Neuronal stem cell (in vitro differentiated cells): ENCODE results near the gene AAGAB. TPM values are rescaled to one million over a fixed set of nuclear protein-coding genes. Genes with fewer than 3 reads are reported as not detected.

ENCODE experiments used
- DNase-seq: peaks from one replicate; pipeline ENCODE4 v3.0.0-alpha.2; 2013; ENCODE audit warnings: low spot score
- H2AFZ ChIP-seq: one replicate; pipeline ENCODE4 v1.6.1; 2013; ENCODE audit warnings: mild to moderate bottlenecking, low read length, inconsistent platforms
- H2AK5ac ChIP-seq: 2 replicates; pipeline ENCODE4 v1.6.1; 2013; ENCODE audit warnings: low read depth, mild to moderate bottlenecking, inconsistent platforms, low read length, moderate library complexity, mixed read lengths
- H2BK120ac ChIP-seq: 2 replicates; pipeline ENCODE4 v1.6.1; 2013; ENCODE audit warnings: low read depth, mild to moderate bottlenecking, inconsistent platforms, low read length, moderate library complexity, mixed read lengths
- H2BK12ac ChIP-seq: one replicate; pipeline ENCODE4 v1.6.1; 2013; ENCODE audit warnings: low read length, inconsistent platforms
- H2BK15ac ChIP-seq: 2 replicates; pipeline ENCODE4 v1.6.1; 2013; ENCODE audit warnings: mild to moderate bottlenecking, low read length, inconsistent platforms, mixed read lengths
- H2BK5ac ChIP-seq: one replicate; pipeline ENCODE4 v1.6.1; 2013; ENCODE audit warnings: inconsistent platforms, mild to moderate bottlenecking, low read length, moderate library complexity
- H3K14ac ChIP-seq: one replicate; pipeline ENCODE4 v1.6.1; 2013; ENCODE audit warnings: low read length, inconsistent platforms
- H3K18ac ChIP-seq: 2 replicates; pipeline ENCODE4 v1.6.1; 2013; ENCODE audit warnings: low read length, inconsistent platforms
- H3K23ac ChIP-seq: 2 replicates; pipeline ENCODE4 v1.6.1; 2013; ENCODE audit warnings: low read depth, mild to moderate bottlenecking, mixed read lengths, low read length, inconsistent platforms; ENCODE audit not compliant: poor library complexity
- H3K27ac ChIP-seq: replicated peaks from 3 replicates; pipeline ENCODE4 v1.5.1; 2013; ENCODE audit warnings: low read length, inconsistent platforms
- H3K27me3 ChIP-seq, 3 experiments: 2 replicates each; pipeline ENCODE4 v1.6.1; 2013; ENCODE audit warnings: low read length in 3 of 3, mild to moderate bottlenecking in 2 of 3, inconsistent platforms in 1 of 3, low read depth in 1 of 3, mixed read lengths in 1 of 3, moderate library complexity in 1 of 3; ENCODE audit not compliant: control insufficient read depth in 3 of 3, insufficient read depth in 3 of 3
- H3K36me3 ChIP-seq, 2 donors: replicated peaks in 1 of 2; 2 replicates each; pipeline ENCODE4 v1.6.1; 2013; ENCODE audit warnings: low read length in 2 of 2; ENCODE audit not compliant: control insufficient read depth in 2 of 2, insufficient read depth in 2 of 2
- H3K4ac ChIP-seq: 2 replicates; pipeline ENCODE4 v1.6.1; 2013; ENCODE audit warnings: inconsistent platforms, mild to moderate bottlenecking, low read length, moderate library complexity
- H3K4me1 ChIP-seq, 2 donors: 1 replicate in 1 of 2; 2 replicates in 1 of 2; pipeline ENCODE4 v1.6.1; 2013; ENCODE audit warnings: low read length in 2 of 2, low read depth in 1 of 2; ENCODE audit not compliant: control insufficient read depth in 2 of 2, insufficient read depth in 1 of 2
- H3K4me2 ChIP-seq: one replicate; pipeline ENCODE4 v1.6.1; 2013; ENCODE audit warnings: mild to moderate bottlenecking, low read length, inconsistent platforms; ENCODE audit not compliant: insufficient read depth, poor library complexity, severe bottlenecking
- H3K4me3 ChIP-seq, 2 donors: 2 replicates each; pipeline ENCODE4 v1.5.1; 2013; ENCODE audit warnings: low read length in 2 of 2, mild to moderate bottlenecking in 2 of 2, inconsistent platforms in 1 of 2, moderate library complexity in 1 of 2
- H3K79me1 ChIP-seq: one replicate; pipeline ENCODE4 v1.6.1; 2013; ENCODE audit warnings: low read depth, mild to moderate bottlenecking, inconsistent platforms, low read length, moderate library complexity
- H3K9ac ChIP-seq: one replicate; pipeline ENCODE4 v1.6.1; 2013; ENCODE audit warnings: mild to moderate bottlenecking, low read depth, low read length, inconsistent platforms; ENCODE audit not compliant: poor library complexity
- H3K9me3 ChIP-seq, 2 donors: replicated peaks in 1 of 2; 2 replicates each; pipeline versions ENCODE3 to v1.6.1; 2013; ENCODE audit warnings: low read length in 2 of 2, mild to moderate bottlenecking in 2 of 2, inconsistent platforms in 1 of 2, low read depth in 1 of 2, mixed read lengths in 1 of 2, moderate library complexity in 1 of 2; ENCODE audit not compliant: control insufficient read depth in 2 of 2, insufficient read depth in 1 of 2
- H4K8ac ChIP-seq: one replicate; pipeline ENCODE4 v1.6.1; 2013; ENCODE audit warnings: low read depth, mild to moderate bottlenecking, inconsistent platforms, low read length, moderate library complexity
- H4K91ac ChIP-seq: one replicate; pipeline ENCODE4 v1.6.1; 2013; ENCODE audit warnings: low read length, low read depth, mild to moderate bottlenecking, inconsistent platforms; ENCODE audit not compliant: poor library complexity
- WGBS, 2 donors: extraction: QIAGEN DNeasy Blood & Tissue Kit; methylation state at CpG; one replicate each; pipeline ENCODE4 v1.1.7; 2013; ENCODE audit warnings: missing lambda C conversion rate in 2 of 2, mixed read lengths in 1 of 2; ENCODE audit not compliant: insufficient read length in 2 of 2, insufficient replicate concordance in 1 of 2; ENCODE audit errors: extremely low coverage in 2 of 2; 5-methylcytosine and 5-hydroxymethylcytosine counted together
- polyA plus RNA-seq, 2 experiments: library from polyadenylated mRNA; stranded (reverse); fragments of 200-250 nt; gene quantifications; one replicate each; pipeline ENCODE4 v1.2.3, GENCODE V29; 2013

The AAGAB gene, protein sequence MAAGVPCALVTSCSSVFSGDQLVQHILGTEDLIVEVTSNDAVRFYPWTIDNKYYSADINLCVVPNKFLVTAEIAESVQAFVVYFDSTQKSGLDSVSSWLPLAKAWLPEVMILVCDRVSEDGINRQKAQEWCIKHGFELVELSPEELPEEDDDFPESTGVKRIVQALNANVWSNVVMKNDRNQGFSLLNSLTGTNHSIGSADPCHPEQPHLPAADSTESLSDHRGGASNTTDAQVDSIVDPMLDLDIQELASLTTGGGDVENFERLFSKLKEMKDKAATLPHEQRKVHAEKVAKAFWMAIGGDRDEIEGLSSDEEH
- 31.9 TPM for polyA plus RNA-seq (2013, experiment 1 of 2)
- polyA plus RNA-seq (2013, experiment 2 of 2): 31.5 TPM

DNA sequence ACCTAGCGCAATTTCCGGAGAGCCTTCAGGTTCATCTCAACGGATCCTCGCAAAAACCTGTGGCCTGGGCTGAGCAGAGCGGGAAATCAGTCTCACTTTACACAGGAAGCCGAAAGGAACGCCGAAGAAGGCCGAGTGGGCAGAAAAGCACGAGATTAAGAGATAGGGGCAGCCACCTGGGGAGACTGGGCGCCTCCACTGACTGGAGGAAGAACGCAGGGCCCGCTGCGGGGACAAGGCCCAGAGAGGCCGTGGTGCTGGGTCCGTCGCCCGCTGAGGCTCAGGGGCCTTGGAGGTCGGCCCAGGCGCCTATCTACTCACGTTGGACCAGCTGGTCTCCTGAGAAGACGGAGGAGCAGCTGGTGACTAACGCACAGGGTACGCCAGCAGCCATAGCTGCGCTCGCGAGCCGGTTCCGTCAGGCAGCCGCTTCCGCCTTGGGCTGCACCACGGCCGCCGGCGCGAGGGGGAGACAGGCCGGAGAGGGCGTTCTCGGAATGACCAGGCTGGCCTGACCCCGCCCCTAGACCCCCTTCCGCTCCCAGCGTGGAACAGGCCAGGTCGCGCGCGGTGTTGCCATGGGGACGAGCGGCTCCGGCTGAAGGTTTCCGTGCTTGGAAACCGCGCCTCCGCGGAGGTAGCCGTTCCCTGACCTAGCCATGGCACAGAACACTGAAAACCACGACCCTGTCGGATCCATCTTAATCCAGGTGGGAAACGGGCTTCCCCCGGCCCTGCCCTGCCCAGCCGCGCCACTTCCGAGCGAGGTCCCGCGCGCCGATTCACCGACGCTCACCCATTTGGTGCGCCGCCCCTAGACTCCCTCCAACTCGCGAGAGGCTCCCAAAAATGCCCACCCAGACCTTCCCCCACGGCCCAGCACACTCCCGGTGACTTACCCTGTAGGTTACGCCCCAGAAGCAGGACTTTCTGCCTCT, at the start of gene AAGAB, which contains the start of gene IQCH:
Gene AAGAB, minus strand, starts transcription at position 424 of the 938 bp plus-strand sequence. Its CDS starts 30 bp downstream, at position 394.
Gene IQCH, plus strand, starts transcription at position 549 of the 938 bp plus-strand sequence. Its CDS starts 111 bp downstream, at position 660.
- Histone ChIP-seq H3K27me3 (no peaks in the 10 kb centered on the region), H3K14ac (peak within 1 kb of the TSS; percentile 99), H3K4ac (no peak within 1 kb of the TSS), H2BK12ac (peak within 1 kb of the TSS; percentile 60), H3K4me2 (peak within 1 kb of the TSS; percentile 91), H3K9me3 (no peaks in the 10 kb centered on the region), H2AK5ac (no peak within 1 kb of the TSS), H2BK120ac (no peak within 1 kb of the TSS), H3K18ac (peak within 1 kb of the TSS; percentile 99), H2BK5ac (no peak within 1 kb of the TSS), H2AFZ (peak within 1 kb of the TSS; percentile 92), H3K79me1 (peaks cover 7% of the 10 kb centered on the region), H4K91ac (no peak within 1 kb of the TSS), H3K4me3 (peak within 1 kb of the TSS; percentile 93 to 94), H3K4me1 (peaks cover 0 to 4% of the 10 kb centered on the region in 2 donors), H3K36me3 (peaks cover 0 to 2% of the 10 kb centered on the region in 2 donors), H3K9ac (peak within 1 kb of the TSS; percentile 95), H3K23ac (peak within 1 kb of the TSS; percentile 98), H4K8ac (no peak within 1 kb of the TSS), H3K27ac (peak within 1 kb of the TSS; percentile 59), H2BK15ac (no peak within 1 kb of the TSS)
- peak; percentile 95 for DNase-seq
- no CpG with 5 or more reads among the region's 76 CpGs for WGBS, 2 donors

DNA sequence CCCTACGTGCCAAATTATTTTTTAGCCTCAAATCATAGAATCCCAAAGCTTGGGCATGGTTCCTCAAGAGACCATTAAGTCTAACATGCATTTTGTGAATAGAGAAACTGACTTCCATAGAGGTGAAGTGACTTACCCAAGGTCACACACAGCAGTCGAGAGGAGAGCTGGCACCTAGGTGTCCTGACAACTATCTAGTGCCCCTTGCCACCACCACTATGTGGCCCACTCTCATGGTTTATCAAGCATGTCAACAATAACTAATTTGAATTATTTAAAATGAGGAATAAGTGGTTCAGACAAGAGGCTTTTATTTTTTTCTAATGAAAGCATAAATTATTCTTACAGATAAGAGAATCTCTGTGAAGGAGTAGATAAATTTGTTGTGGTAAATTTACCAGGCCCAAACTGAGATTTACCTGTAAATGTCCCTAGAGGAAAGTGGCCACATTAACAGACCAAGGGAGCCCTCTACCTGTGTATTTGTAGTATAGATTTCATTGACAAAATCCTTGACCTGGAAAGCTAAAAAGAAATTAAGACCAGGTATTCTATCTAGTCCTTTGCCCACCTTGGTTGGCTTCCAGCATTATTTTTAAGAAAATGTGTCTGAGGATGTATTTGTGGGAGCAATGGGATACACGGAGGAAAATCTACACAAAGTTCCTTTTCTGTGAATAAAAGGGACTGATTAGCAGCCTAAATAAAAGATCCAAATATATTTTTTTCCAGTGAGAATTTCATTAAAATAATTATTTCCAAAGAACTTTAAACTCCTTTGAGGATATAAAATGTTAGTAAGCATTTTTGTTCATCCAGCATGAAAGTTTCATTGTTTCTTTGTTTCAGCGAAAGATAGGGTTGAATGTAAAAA, 49.3 kb upstream of the AAGAB start:
- Histone ChIP-seq H3K27ac (no peak overlapping the region), H2AK5ac (no peak overlapping the region), H2AFZ (no peak overlapping the region), H2BK120ac (no peak overlapping the region), H3K4ac (no peak overlapping the region), H3K9ac (no peak overlapping the region), H3K14ac (no peak overlapping the region), H3K23ac (no peak overlapping the region), H3K79me1 (no peaks in the 10 kb centered on the region), H3K4me1 (peaks cover 4 to 7% of the 10 kb centered on the region in 2 donors), H3K4me3 (no peak overlapping the region), H3K27me3 (no peaks in the 10 kb centered on the region), H3K4me2 (no peak overlapping the region), H2BK5ac (no peak overlapping the region), H2BK15ac (no peak overlapping the region), H3K18ac (no peak overlapping the region), H3K9me3 (no peaks in the 10 kb centered on the region), H2BK12ac (no peak overlapping the region), H4K8ac (no peak overlapping the region), H4K91ac (no peak overlapping the region), H3K36me3 (no peaks in the 10 kb centered on the region)
- WGBS, 2 donors: no CpG with 5 or more reads among the region's 4 CpGs
- no peak for DNase-seq

DNA sequence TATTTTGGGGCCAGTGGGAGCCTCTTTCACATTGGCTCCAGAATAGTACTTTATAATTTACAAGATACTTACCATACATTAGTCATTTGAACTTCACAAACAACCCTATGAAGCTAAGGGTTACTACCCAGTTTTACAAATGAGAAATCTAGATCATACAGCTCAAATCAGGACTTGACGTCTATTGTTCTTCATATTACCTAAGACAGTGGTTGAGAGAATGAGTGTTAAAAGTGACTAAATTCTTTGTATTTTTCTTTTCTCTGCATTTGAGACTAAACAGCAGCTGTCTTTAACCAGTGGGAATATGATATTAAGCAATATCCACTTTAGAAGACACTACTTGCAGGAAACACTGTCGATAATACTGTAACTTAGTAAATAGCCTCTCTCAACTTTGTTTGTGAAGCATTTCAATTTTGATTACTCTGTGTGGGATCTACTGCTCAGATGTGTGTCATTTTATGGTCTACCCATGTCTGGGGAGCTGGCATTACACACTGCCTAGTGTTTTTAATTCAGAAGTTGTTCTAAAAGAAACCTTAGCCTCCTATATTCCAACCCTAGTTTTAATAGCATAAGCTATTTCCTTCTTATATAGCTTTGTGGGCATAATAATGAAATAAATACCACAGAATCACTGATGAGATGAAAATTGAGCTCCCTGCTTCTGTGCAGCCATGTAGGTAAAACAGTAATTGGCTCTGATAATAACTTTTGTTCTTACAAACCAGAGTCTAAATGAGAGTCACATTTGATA, 46.0 kb upstream of the AAGAB start:
- no peaks in the 10 kb centered on the region for H3K9me3 ChIP-seq
- no peak overlapping the region for H3K4me2 ChIP-seq
- no peak overlapping the region for H3K14ac ChIP-seq
- DNase-seq: no peak
- WGBS, 2 donors: no CpG with 5 or more reads among the region's 2 CpGs
- H2BK120ac ChIP-seq: no peak overlapping the region
- no peak overlapping the region for H2BK15ac ChIP-seq
- H3K9ac ChIP-seq: no peak overlapping the region
- peaks cover 0 to 4% of the 10 kb centered on the region in 2 donors for H3K4me1 ChIP-seq
- no peak overlapping the region for H3K18ac ChIP-seq
- no peak overlapping the region for H3K4ac ChIP-seq
- H3K79me1 ChIP-seq: no peaks in the 10 kb centered on the region
- H2AK5ac ChIP-seq: no peak overlapping the region
- no peaks in the 10 kb centered on the region for H3K27me3 ChIP-seq
- H4K91ac ChIP-seq: no peak overlapping the region
- no peak overlapping the region for H3K27ac ChIP-seq
- H3K4me3 ChIP-seq: no peak overlapping the region
- H3K23ac ChIP-seq: no peak overlapping the region
- no peak overlapping the region for H2BK5ac ChIP-seq
- no peak overlapping the region for H2BK12ac ChIP-seq
- H2AFZ ChIP-seq: no peak overlapping the region
- no peaks in the 10 kb centered on the region for H3K36me3 ChIP-seq
- H4K8ac ChIP-seq: no peak overlapping the region
